NCI-H128 (cell line): Measurements from ENCODE around the gene GABRB1.

ENCODE experiments used
- DNase-seq: peaks from one replicate; lab custom pipeline; 2025; ENCODE audit not compliant: unreplicated experiment; lab: John Stamatoyannopoulos, UW

The GABRB1 gene

DNA sequence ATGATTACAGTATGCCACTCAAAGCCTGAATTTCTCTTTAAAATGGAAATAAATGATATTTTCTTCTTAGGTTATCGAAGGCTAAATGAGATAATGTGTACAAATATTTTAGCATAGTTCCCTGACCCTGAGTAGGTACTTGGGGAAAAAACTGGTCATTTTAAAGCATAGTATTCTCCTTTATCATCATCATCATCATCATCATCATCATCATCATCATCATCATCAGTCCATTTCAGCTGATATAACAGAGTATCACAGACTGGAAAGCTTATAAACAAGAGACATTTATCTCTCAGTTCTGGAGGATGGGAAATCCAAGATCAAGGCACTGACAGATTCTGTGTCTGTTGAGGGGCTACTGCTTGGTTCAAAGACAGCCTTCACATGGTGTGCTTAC, 13.9 kb downstream of the GABRB1 start:
- DNase-seq: no peak

DNA sequence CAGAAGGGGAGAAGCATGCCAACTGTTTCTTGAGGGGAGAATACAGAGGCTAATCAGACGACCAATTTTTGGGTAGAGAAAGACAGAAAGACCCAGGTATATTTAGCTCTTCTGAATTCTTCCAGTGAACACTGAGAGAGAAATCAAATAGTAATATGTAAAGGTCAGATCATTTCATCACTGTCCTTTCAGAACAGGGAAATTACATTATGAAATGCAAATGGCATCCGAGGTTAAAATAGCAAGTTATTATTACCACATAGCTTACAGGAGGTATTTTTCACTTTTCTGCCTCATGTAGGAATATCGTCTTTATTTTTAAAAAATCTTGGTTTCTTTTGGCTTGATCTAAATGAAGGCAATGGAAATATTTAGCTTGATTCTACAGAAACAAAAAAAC, 18.0 kb downstream of the GABRB1 start:
- DNase-seq: no peak

DNA sequence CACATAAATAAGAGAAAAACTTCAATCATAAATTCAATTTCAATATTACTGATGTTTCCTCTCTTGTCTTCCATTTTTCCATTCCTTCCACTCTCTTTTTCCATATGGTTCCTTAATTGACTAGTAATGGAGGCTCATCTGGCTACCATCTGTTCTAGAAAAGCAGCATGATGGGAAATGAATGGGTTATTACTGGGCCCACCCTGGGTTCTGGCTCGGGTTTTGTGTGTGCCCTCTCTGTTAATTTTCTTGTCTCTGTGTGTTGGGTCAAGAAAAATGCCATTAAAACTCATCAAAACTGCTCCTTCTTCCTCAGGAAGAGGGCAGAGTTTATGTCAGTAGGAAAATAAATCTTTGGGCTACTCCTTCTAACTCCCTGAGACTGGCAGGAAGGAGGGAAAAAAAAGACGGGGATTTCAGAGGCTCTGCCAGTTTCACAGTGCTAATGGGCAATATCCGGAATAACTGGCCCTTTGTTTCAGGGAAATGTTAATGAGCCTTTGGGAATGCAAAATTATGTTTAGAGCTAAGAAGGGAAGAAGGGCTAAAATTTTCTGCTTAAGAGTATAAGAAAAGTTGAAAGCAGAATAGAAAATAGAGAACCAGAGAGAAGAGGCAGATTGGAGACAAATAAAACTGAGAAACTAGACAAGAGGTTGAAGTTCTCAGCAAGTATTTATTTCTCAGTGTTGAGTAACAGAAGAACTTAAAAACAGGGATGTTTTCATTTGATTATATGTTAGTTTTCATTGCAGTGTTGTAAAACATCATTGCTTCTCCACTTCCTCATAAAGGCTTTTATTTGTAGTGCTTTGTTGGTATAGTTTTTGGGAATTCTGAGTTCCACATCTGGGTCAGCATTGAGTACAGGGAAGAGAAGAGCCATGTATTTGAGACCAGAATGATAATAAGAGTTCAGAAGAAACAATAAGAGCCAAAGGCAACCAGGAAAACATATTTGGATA, 19.7 kb downstream of the GABRB1 start:
- DNase-seq: no peak

DNA sequence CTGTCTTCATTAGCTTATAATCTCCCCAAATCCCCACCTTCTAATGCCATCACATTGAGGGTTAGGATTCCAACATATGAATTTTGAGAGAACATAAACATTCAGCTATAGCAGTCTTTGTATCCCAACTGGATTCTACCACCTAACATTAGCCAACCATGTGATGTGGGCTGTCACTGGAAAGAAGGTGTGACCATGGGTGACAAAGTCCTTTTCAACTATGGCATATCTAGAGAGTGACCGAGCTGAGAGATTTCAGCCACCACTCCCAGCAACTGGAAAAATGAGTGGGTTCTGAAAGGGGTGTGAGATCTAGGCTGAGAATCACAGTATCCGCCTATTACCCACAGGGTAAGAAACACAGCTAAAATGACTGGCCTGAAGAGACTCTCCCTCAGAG, 22.1 kb downstream of the GABRB1 start:
- no peak for DNase-seq

DNA sequence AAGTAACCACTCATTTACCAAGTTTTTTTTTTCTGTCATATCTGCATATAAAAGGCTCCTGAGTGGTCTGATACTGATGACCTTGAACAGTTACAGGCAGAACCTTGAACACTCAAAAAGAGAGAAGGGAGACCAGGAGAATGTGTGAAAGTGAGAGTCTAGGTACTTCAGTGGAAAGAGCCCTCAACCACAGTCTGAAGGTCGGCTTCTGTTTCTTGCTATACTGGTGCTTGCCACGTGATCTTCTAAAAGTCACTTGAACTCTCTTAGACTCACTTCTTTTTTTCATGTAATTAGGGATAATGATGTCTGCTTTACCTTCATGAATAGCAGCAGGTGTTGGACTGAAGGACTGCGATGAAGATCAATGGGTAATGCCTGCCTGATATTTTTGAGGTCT, 22.8 kb downstream of the GABRB1 start:
- no peak for DNase-seq

DNA sequence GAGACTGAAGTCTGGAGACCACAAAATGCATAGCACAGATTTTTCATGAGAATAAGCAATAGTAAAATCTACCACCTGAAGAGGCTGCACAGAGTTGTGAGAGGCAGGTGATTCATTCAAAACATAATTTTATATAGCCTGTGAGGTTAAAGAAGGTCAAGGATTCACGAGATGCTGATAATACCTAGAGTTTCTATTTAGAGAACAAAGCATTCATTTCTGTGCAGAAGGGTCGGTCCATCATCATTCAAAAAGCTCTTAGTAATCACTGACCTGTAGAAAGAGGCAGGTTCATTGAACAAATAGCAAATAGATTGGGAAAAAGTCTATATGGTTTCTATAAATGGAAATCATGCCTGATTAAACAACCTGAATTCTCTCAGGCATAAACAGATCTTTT, 26.6 kb downstream of the GABRB1 start:
- DNase-seq: no peak

DNA sequence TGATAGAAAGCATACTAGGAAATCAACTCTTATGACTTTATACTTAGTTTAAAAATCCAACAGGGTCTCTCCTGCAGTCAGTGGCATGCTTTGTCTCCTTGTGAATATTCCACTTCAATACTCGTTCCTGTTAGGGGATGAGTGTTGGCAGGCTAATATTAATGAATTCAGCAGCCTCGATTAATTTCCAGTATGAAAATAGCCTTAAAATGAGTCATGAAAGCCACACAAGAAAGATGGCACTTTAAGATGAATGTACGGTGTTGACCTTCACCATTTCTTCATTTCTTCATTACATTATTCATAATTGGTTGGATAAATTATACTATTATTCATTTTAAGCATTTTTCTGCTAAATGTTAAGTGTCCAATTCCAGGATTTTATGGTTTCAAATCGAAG, 29.2 kb downstream of the GABRB1 start:
- DNase-seq: no peak

DNA sequence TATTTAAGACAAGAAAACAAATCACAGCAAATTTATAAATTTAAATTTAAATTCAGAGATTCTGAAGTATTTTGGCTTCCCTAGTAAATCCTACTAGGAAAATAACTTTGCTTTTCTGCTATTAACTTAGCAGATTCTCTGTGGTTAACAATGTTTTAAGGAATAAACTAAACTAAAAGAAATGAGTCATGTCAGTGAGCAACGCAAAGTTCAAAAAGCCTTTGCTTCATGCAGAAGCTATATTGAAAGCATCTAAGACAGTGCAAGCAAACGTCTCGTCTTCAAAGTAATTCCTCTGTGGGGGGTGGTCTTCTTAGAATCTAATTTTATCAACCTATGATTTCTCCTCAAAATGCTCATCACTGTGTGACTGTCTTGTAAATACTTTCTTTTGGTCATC, 30.1 kb downstream of the GABRB1 start:
- no peak for DNase-seq

DNA sequence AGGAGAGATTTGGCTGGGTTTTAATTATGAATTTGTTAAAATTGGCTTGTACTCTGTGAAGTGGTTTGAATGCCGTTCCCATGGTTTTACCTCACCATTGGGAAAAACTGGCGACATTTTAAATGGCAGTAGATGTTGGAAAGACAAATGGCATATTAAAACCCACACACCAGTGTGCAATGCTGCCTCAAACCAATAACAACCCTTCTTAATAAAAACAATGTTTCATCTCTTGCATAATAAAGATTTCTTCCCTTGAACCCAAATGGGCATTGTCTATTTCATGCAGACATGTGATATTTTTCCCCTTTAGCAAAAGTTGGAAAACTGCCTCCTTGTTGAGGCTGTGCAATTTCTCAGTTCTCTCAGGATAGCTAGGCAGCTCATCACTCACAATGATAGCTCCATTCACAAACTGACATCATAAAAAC, 33.7 kb downstream of the GABRB1 start:
- no peak for DNase-seq

DNA sequence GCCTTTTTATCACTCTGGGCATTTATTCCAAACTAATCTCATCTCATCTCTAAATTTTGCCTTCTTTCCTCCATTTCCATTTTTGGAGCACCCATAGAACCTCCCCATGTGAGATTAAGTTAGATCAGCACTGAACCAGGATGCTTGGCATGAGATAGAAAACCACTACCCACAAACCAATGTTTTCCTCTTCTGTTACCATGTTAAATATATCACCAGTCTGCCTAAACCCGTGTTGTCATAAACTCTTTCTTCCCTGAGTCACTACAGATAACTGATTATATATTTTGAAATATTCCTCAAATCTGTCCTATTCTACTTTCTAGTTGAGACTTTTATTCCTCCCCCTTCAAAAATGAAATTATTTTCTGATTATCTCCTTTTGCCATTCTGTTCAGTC, 37.6 kb downstream of the GABRB1 start:
- DNase-seq: no peak

DNA sequence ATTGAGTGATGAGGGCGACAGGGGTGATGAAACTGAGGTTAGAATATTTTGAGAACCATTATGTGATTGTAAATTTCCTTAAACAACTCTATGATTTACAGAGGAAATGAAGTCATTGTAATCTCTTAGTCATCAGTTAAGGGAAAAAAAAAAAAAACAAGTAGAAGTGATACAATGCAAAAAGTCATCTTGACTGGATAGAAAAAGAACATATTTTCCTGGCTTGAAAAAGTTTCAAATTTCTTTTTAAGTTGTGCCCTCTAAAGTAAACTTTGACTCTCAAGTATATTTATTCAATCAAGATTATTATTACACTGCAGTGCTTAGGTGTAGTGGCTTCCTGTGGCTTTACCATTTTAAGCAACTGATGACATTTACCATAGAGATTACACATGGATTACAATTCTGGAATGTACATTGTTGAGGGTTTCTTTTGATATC, 40.6 kb downstream of the GABRB1 start:
- DNase-seq: no peak

DNA sequence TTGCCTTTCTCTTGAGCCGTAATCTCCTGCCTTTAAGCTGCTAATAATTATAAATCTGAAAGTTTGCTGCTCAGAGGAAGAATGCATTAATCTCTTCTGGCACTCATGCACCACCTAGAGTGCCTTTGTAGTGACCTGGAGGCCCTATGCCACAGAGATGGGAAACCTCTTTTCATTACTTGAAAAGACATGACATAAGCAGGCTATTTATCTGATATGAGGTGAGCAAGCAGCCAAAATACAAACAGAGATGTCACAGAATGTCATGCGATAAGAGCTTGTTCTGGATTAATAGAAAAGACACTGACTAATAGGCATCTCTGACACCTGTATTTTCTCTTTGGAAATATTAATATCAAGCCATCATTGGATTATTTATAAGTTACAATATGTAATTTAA, 42.3 kb downstream of the GABRB1 start:
- no peak for DNase-seq

DNA sequence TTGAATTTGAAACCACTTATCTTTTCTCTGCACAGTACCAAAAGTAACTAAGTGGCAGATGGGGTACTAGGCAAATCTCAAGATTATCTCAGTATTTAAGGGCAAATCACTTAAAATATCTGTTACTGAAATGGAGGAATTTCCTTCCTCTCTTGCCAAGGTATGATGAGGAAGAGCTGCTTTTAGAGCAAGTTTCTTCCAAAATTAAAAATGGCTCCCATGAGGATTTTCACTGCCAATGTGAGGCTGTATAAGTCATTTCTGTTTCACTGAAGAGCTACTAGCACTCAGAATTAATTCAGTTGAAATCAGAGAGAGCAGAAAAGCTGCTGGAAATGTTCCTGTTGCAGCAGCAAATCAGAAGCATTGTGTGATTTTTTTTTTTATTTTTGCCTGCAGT, 43.4 kb downstream of the GABRB1 start:
- no peak for DNase-seq

DNA sequence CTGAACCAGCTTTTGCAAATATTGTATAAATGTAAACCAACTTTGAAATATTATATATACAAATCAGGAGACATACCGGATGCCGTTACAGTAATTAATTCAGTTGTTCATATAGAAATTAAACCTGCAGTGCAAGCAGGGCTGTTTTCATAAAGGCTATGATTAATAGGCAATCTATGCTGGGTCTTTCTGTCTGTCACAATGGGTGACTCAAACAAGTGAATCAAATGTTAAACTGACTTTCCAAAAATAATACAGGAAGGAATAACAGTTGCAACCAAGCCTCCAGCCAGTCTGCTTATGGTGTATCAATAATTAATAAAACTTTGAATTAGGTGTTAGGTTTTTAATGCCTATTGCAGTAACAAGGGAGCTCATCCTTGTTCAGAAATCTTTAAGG, 43.9 kb downstream of the GABRB1 start:
- no peak for DNase-seq

DNA sequence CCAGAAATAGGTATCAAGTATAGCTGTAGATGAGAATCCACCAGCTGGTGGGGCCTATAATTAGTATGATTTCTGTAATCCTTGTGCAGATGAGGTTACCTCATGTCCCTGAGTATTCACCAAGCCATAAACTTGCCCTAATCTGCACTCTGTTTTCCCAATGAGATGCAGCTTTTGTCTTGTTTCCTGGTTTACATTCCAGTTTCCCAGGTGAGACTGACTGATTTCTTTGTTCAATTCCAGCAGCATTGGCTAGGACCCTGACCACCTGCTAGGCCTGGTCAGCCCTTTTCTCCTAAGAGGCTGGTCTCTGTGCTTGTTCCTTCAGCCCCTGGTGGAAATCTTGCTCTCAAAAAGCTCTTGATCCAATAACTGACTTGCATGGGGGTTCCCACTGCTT, 44.6 kb downstream of the GABRB1 start:
- no peak for DNase-seq

DNA sequence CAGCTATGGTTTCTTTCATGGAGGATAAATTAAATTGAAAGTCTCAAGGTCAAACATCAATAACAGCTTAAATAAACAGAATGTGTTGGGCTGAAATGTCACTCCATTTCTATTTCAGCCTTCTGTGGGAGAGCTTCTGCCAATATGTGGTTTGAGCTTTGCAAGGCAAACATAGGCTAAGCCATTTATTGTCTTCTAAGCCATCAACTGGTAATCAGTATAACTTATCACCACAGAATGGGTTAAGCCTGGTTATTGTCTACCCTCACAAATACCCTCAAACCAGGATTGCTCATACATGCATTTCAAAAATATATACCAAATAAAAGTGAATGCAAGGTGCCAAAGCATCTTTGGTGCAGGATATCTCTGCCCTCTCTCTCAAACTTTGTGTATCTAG, 52.7 kb downstream of the GABRB1 start:
- DNase-seq: no peak

DNA sequence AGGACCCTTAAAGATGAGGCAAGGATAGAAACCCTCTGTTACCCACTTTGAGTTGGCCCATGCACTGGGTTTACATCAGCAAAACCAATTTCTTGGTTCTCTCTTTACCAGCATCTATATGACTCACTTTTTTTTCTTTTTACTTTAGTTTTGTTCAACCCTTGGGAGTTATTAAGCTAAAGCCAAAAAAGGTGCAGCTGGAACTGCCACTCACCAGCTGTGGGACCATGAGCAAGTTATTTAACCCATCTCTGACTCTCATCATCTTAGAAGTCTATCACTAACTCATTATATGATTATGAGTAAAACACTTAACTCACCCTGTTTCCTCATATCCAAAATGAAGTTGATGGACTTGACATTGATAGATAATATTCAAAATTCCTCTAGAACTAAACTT, 53.4 kb downstream of the GABRB1 start:
- no peak for DNase-seq

DNA sequence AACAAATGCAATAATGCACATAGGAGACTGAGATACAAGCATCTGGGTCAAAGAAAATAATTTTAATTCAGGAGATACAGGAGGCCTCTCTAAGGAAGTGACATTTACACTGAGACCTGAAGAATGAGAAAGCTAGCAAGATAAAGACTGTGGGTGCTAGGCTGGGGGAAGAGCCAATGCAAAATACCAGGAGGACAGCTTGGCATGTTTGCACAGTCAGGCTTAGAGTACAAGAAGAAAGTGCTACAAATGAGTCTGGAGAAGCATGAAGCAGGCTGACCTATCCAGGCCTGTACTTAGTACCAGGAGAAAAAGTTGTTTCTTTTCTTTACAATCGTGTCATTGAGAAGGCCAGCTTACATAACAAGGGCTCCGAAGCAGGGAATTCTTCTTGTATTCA, 56.9 kb downstream of the GABRB1 start:
- no peak for DNase-seq

DNA sequence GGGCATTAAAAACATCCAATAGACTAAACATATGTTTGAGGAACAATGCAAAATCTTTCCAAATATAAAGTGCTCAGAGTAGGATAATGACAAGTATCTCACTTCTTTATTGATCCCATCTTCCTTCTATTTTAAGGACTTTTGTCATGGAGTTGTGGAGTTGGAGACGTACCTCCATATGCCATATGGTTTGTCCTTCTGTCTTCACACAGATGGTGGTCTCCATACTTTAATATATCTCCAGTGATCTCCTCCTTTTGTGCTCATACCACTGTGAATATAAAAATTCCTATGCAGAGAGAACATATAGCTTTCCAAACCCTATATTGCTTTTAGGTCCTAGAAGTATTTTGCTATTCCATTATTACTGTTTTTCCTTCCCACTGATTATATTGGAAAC, 64.5 kb downstream of the GABRB1 start:
- DNase-seq: no peak

DNA sequence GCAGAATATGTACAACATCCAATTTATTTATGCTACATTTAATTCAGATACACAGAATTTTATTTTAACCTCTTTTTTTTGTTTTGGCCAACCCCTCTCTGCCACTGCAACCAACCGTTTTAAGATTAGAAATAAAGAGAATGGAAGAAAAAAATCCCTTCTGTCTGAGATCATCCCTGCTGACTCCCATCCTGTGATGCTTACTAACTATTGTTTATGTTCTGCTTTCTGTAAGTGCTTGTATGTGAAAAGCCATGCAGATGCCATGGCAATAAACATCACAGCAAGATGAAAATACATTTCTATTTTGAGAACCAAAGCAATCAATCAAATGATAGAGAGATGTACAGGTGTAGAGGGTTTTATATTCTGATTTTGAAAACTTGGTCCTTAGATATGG, 70.1 kb downstream of the GABRB1 start:
- DNase-seq: no peak

DNA sequence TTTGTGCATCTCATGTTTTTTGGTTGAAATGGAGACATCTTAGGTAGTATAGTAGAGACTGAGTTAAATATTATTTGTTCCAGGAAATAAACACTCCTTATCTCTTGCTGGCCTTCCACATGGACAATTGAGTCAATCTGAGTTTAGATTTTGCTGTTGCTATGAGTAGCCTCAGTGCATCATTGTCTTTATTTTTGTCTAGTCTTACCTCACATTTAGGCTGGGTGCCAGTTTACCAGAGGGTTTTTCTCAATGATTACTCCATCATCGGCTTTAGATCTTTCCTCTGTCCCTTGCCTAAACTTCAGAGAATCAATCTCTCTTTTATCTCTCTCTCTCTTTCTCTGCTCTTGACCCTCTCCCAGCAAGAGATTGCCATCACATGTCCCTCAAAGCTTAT, 73.6 kb downstream of the GABRB1 start:
- no peak for DNase-seq

DNA sequence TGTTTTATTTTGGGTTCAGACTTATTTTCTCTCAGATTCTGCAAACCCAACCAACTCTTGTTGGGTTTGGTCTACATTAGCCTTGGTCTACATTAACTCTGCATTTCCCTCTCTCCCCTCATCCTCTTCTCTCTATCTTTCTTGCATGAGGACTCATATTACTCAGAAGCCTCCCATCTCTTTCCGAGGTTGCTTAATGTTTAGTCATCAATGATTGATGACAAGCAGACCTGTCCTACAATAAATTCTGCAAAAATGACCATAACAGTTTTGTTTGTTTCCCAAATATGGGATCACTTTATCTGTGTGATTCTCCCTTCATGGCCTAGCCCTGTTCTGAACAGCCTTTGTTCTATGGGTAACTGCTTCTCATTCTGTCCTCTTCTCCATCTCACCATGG, 75.2 kb downstream of the GABRB1 start:
- DNase-seq: no peak

DNA sequence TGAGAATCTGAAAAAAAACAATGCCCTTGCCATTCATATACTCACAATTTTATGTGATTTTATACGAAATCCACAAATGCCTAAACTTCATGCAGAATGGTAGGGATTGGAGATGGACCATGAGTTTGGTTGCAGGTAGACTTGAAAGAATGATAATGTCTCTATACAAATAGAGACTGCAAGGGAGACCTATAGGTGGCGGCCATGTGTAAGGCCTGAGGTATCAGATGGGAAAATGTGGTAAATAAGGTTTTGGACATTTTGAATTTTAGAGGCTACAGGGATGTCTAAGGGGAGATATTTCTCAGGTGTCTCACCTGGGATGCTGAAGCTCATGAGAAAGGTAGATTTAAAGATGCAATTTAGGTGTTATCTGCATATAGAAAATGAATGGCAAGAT, 78.0 kb downstream of the GABRB1 start:
- DNase-seq: no peak
